T-helper 2 cell treated with Interferon-gamma antibody and Interleukin-4, amounts not matched to agents 100 ng/mL and 5 ng/mL, for 36 hours (primary cell): Measurements from ENCODE around the gene CAMSAP3. TPM values are rescaled to one million over a fixed set of nuclear protein-coding genes. Genes with fewer than 3 reads are reported as not detected.

ENCODE experiments used
- intact Hi-C: fragments of 100-400 bp; cut with micrococcal nuclease; formaldehyde crosslinking; loops from one replicate; pipeline ENCODE4 v1.15.1; 2023
- total RNA-seq: library from RNA; stranded (reverse); gene quantifications from 2 replicates; pipeline ENCODE4 v1.2.3, GENCODE V29; 2022

Gene CAMSAP3
- total RNA-seq, 1 donor from 2014 or later, result 0.16 TPM

GRCh38 chr19:7645656-7646425 lies 50.2 kb downstream of the CAMSAP3 start:
- intact Hi-C loops, result no loop called here

GRCh38 chr19:7646426-7646700 lies 50.7 kb downstream of the CAMSAP3 start:
- intact Hi-C loops, result no loop called here

GRCh38 chr19:7647156-7647555 lies 51.5 kb downstream of the CAMSAP3 start:
- intact Hi-C loops, result no loop called here

GRCh38 chr19:7648265-7649014 lies 52.8 kb downstream of the CAMSAP3 start:
- intact Hi-C loops, result no loop called here

- intact Hi-C loops, result no loop called here
Measured at GRCh38 chr19:7650148-7650547, 54.5 kb downstream of the CAMSAP3 start.

- intact Hi-C loops, result loop anchor here (1.0 kb wide), 2 partner anchors 29 to 147 kb away; no protein-coding TSS in a partner anchor
Measured at GRCh38 chr19:7652061-7652641, 56.5 kb downstream of the CAMSAP3 start.

- intact Hi-C loops, result no loop called here
Measured at GRCh38 chr19:7654401-7654800, 58.7 kb downstream of the CAMSAP3 start.

GRCh38 chr19:7655581-7655980 lies 59.9 kb downstream of the CAMSAP3 start:
- intact Hi-C loops, result no loop called here

- intact Hi-C loops, result no loop called here
Measured at GRCh38 chr19:7657131-7657751, 61.6 kb downstream of the CAMSAP3 start.

GRCh38 chr19:7658219-7658686 lies 62.6 kb downstream of the CAMSAP3 start:
- intact Hi-C loops, result no loop called here

GRCh38 chr19:7661744-7662538 lies 66.3 kb downstream of the CAMSAP3 start:
- intact Hi-C loops, result no loop called here

- intact Hi-C loops, result no loop called here
Measured at GRCh38 chr19:7662657-7663056, 67.0 kb downstream of the CAMSAP3 start.

- intact Hi-C loops, result no loop called here
Measured at GRCh38 chr19:7663706-7664105, 68.0 kb downstream of the CAMSAP3 start.

GRCh38 chr19:7665076-7665475 lies 69.4 kb downstream of the CAMSAP3 start:
- intact Hi-C loops, result no loop called here

Other genes starting within 250 kb of the CAMSAP3 start
- gene ARHGEF18, start 246.9 kb upstream of the CAMSAP3 start, total RNA-seq, result 44.9 and 45.8 TPM in 2 replicates
- 0.45 and 0.57 TPM in 2 replicates for gene PEX11G, start 106.8 kb upstream of the CAMSAP3 start, total RNA-seq
- 5.2 and 5.3 TPM in 2 replicates for gene ZNF358, start 79.8 kb upstream of the CAMSAP3 start, total RNA-seq
- gene MCOLN1, start 73.2 kb upstream of the CAMSAP3 start, total RNA-seq, result 10.7 and 13.2 TPM in 2 replicates
- gene PNPLA6, start 60.1 kb upstream of the CAMSAP3 start, total RNA-seq, result 115 and 116 TPM in 2 replicates
- 39.0 and 39.7 TPM in 2 replicates for gene XAB2, start 33.7 kb downstream of the CAMSAP3 start, total RNA-seq
- gene PET100, start 33.9 kb downstream of the CAMSAP3 start, total RNA-seq, result 129 and 134 TPM in 2 replicates
- 0.82 and 2.0 TPM in 2 replicates for gene PCP2, start 37.9 kb downstream of the CAMSAP3 start, total RNA-seq
- gene STXBP2, start 41.2 kb downstream of the CAMSAP3 start, total RNA-seq, result 124 and 129 TPM in 2 replicates
- 0.55 TPM in 1 of 2 replicates, not detected in the other for gene RETN, start 73.2 kb downstream of the CAMSAP3 start, total RNA-seq
- gene MCEMP1, start 81.2 kb downstream of the CAMSAP3 start, total RNA-seq, result not detected in 2 replicates
- gene TRAPPC5, start 85.0 kb downstream of the CAMSAP3 start, total RNA-seq, result 65.6 and 76.9 TPM in 2 replicates
- 0.25 TPM in 1 of 2 replicates, not detected in the other for gene FCER2, start 106.3 kb downstream of the CAMSAP3 start, total RNA-seq
- gene CLEC4G, start 136.2 kb downstream of the CAMSAP3 start, total RNA-seq, result not detected in 2 replicates
- gene CD209, start 151.7 kb downstream of the CAMSAP3 start, total RNA-seq, result not detected in 2 replicates
- gene CLEC4M, start 167.4 kb downstream of the CAMSAP3 start, total RNA-seq, result not detected in 2 replicates
- 5.1 and 6.0 TPM in 2 replicates for gene EVI5L, start 234.4 kb downstream of the CAMSAP3 start, total RNA-seq